HG03520 (cell line): ENCODE data around the gene SASH1.

ENCODE experiments used
- ATAC-seq: cut with Tn5 transposase; IDR thresholded peaks from one replicate; pipeline ENCODE4 v1.9.1; 2021; ENCODE audit warnings: mild to moderate bottlenecking, moderate library complexity; ENCODE audit not compliant: unreplicated experiment

SASH1 gene

GRCh38 chr6:148538261-148539190 lies 195.9 kb downstream of the SASH1 start:
- no peak for ATAC-seq

GRCh38 chr6:148543540-148543939 lies 200.9 kb downstream of the SASH1 start:
- no peak for ATAC-seq

GRCh38 chr6:148544421-148544820 lies 201.8 kb downstream of the SASH1 start:
- ATAC-seq, result no peak

- ATAC-seq, result no peak
These were observed 203.3 kb downstream of the SASH1 start for GRCh38 chr6:148545901-148546300.

GRCh38 chr6:148547110-148547509 lies 204.5 kb downstream of the SASH1 start:
- no peak for ATAC-seq

GRCh38 chr6:148548065-148548748 lies 205.6 kb downstream of the SASH1 start:
- no peak for ATAC-seq

- no peak for ATAC-seq
These were observed 206.1 kb downstream of the SASH1 start for GRCh38 chr6:148548749-148549140.

- no peak for ATAC-seq
These were observed 207.9 kb downstream of the SASH1 start for GRCh38 chr6:148550569-148550968.

GRCh38 chr6:148551226-148551625 lies 208.6 kb downstream of the SASH1 start:
- no peak for ATAC-seq

GRCh38 chr6:148556410-148556809 lies 213.8 kb downstream of the SASH1 start:
- ATAC-seq, result no peak

GRCh38 chr6:148557796-148558321 lies 215.2 kb downstream of the SASH1 start:
- ATAC-seq, result no peak

GRCh38 chr6:148559848-148560433 lies 217.3 kb downstream of the SASH1 start:
- peak; percentile 86 for ATAC-seq

- no peak for ATAC-seq
These were observed 219.0 kb downstream of the SASH1 start for GRCh38 chr6:148561629-148562028.

- no peak for ATAC-seq
These were observed 220.4 kb downstream of the SASH1 start for GRCh38 chr6:148563066-148563465.

GRCh38 chr6:148564494-148565035 lies 221.9 kb downstream of the SASH1 start:
- no peak for ATAC-seq

GRCh38 chr6:148565321-148565926 lies 222.8 kb downstream of the SASH1 start:
- ATAC-seq, result no peak

- ATAC-seq, result no peak
These were observed 223.5 kb downstream of the SASH1 start for GRCh38 chr6:148565930-148566663.

- ATAC-seq, result no peak
These were observed 224.2 kb downstream of the SASH1 start for GRCh38 chr6:148566664-148567350.

- no peak for ATAC-seq
These were observed 227.8 kb downstream of the SASH1 start for GRCh38 chr6:148570456-148570855.
